Endothelial cell of hepatic sinusoid (primary cell): ENCODE measurements around the gene NCOA4.
"Not testable (repeated sequence)": the region's sequence is repeated elsewhere in the genome, so short reads cannot be mapped to it uniquely, and the experiment has no call there.

Experiments
- in situ Hi-C: cut with HindIII; loops from 2 replicates; pipeline ENCODE4 v1.10.0; 2017; ENCODE audit warnings: low sequenced_read_pairs

NCOA4 gene

GRCh38 chr10:46052791-46053375 is 22.5 kb upstream of the NCOA4 start:
- in situ Hi-C loops: no loop called here

- in situ Hi-C loops: no loop called here
Measured at GRCh38 chr10:46052057-46052790, 21.8 kb upstream of the NCOA4 start.

- in situ Hi-C loops: no loop called here
Measured at GRCh38 chr10:46050941-46051623, 20.7 kb upstream of the NCOA4 start.

GRCh38 chr10:46049497-46049831 is 19.0 kb upstream of the NCOA4 start:
- in situ Hi-C loops: not testable (repeated sequence)

GRCh38 chr10:46048152-46048551 is 17.7 kb upstream of the NCOA4 start:
- in situ Hi-C loops: no loop called here

GRCh38 chr10:46046261-46046660 is 15.8 kb upstream of the NCOA4 start, which contains the start of gene MSMB:
TSS of gene MSMB (minus strand) at chr10:46046269. CDS start at chr10:46046237, 32 bp downstream.
- in situ Hi-C loops: no loop called here

- in situ Hi-C loops: no loop called here
Measured at GRCh38 chr10:46042527-46042926, 12.1 kb upstream of the NCOA4 start.

GRCh38 chr10:46040004-46040403 is 9.6 kb upstream of the NCOA4 start:
- in situ Hi-C loops: no loop called here

- in situ Hi-C loops: loop anchor here (10.0 kb wide), 1 partner anchor 58 kb away; no protein-coding TSS in a partner anchor
Measured at GRCh38 chr10:46037107-46037825, 6.8 kb upstream of the NCOA4 start.

GRCh38 chr10:46035923-46036849 is 5.8 kb upstream of the NCOA4 start:
- in situ Hi-C loops: loop anchor here (10.0 kb wide), 1 partner anchor 59 kb away; no protein-coding TSS in a partner anchor

GRCh38 chr10:46033602-46034011 is 3.2 kb upstream of the NCOA4 start:
- in situ Hi-C loops: loop anchor here (10.0 kb wide), 1 partner anchor 61 kb away; no protein-coding TSS in a partner anchor

- in situ Hi-C loops: loop anchor here (10.0 kb wide), 1 partner anchor 63 kb away; no protein-coding TSS in a partner anchor
Measured at GRCh38 chr10:46031648-46032532, 1.5 kb upstream of the NCOA4 start.

- in situ Hi-C loops: loop anchor here (10.0 kb wide), 1 partner anchor 65 kb away; no protein-coding TSS in a partner anchor
Measured at GRCh38 chr10:46029461-46030030, 877 bp downstream of the NCOA4 start.

GRCh38 chr10:46028584-46029460 is 1.6 kb downstream of the NCOA4 start:
- in situ Hi-C loops: no loop called here

GRCh38 chr10:46026106-46026505 is 4.3 kb downstream of the NCOA4 start:
- in situ Hi-C loops: no loop called here

- in situ Hi-C loops: no loop called here
Measured at GRCh38 chr10:46025406-46025805, 5.0 kb downstream of the NCOA4 start.

- in situ Hi-C loops: no loop called here
Measured at GRCh38 chr10:46024948-46025347, 5.5 kb downstream of the NCOA4 start.
